ENCODE results near the gene MAPKAPK5. TPM values are rescaled to one million over a fixed set of nuclear protein-coding genes. Genes with fewer than 3 reads are reported as not detected.
A peak's percentile ranks its signal among the peaks of the same experiment; 100 is the strongest.
"Not testable (repeated sequence)": the region's sequence is repeated elsewhere in the genome, so short reads cannot be mapped to it uniquely, and the experiment has no call there.

MAPKAPK5 gene
- total RNA-seq, 6 donors from 2014 or later: 27.2 to 60.8 (median 42.3) TPM

DNA sequence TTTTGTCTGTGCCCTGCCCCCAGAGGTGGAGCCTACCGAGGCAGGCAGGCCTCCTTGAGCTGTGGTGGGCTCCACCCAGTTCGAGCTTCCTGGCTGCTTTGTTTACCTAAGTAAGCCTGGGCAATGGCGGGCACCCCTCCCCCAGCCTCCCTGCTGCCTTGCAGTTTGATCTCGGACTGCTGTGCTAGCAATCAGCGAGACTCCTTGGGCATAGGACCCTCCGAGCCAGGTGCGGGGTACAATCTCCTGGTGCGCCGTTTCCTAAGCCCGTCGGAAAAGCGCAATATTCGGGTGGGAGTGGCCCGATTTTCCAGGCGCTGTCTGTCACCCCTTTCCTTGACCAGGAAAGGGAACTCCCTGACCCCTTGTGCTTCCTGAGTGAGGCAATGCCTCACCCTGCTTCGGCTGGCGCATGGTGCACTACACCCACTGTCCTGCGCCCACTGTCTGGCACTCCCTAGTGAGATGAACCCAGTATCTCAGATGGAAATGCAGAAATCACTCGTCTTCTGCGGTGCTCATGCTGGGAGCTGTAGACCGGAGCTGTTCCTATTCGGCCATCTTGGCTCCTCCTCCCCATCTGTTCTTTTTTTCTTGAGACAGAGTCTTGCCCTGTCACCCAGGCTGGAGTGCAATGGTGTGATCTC, 7.2 kb upstream of the MAPKAPK5 start:
- not testable (repeated sequence) for ATAC-seq (ENCODE audit: low FRiP score in 2 of 2); H3K9me3 ChIP-seq; H3K27me3 ChIP-seq
- DNase-seq: peak; percentile 58 to 72
- H3K36me3 ChIP-seq: peaks cover 0 to 15% (median 7%) of the 10 kb centered on the region in 4 donors
- TF ChIP-seq EP300 (IDR thresholded peaks at IDR 0.05) (peak in 1 of 4 donors; percentile 39), POLR2AphosphoS5 (IDR thresholded peaks at IDR 0.05) (peak; percentile 51 to 63), POLR2A (IDR thresholded peaks at IDR 0.05) (peak in 1 of 4 donors; percentile 52)
- TF ChIP-seq, protein P1, sequence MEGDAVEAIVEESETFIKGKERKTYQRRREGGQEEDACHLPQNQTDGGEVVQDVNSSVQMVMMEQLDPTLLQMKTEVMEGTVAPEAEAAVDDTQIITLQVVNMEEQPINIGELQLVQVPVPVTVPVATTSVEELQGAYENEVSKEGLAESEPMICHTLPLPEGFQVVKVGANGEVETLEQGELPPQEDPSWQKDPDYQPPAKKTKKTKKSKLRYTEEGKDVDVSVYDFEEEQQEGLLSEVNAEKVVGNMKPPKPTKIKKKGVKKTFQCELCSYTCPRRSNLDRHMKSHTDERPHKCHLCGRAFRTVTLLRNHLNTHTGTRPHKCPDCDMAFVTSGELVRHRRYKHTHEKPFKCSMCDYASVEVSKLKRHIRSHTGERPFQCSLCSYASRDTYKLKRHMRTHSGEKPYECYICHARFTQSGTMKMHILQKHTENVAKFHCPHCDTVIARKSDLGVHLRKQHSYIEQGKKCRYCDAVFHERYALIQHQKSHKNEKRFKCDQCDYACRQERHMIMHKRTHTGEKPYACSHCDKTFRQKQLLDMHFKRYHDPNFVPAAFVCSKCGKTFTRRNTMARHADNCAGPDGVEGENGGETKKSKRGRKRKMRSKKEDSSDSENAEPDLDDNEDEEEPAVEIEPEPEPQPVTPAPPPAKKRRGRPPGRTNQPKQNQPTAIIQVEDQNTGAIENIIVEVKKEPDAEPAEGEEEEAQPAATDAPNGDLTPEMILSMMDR (IDR thresholded peaks at IDR 0.05): peak in 3 of 6 experiments; percentile 5 to 16 (median 9)
- H3K4me3 ChIP-seq: peak overlapping the region in 2 of 4 donors; percentile 34 to 35
- H3K4me1 ChIP-seq: peaks cover 6 to 16% (median 12%) of the 10 kb centered on the region in 4 donors
- H3K27ac ChIP-seq: peak overlapping the region; percentile 73 to 89 (median 82)
- WGBS, 2 donors: 41 to 62% methylated on average over 6 to 22 of the region's 22 CpGs

DNA sequence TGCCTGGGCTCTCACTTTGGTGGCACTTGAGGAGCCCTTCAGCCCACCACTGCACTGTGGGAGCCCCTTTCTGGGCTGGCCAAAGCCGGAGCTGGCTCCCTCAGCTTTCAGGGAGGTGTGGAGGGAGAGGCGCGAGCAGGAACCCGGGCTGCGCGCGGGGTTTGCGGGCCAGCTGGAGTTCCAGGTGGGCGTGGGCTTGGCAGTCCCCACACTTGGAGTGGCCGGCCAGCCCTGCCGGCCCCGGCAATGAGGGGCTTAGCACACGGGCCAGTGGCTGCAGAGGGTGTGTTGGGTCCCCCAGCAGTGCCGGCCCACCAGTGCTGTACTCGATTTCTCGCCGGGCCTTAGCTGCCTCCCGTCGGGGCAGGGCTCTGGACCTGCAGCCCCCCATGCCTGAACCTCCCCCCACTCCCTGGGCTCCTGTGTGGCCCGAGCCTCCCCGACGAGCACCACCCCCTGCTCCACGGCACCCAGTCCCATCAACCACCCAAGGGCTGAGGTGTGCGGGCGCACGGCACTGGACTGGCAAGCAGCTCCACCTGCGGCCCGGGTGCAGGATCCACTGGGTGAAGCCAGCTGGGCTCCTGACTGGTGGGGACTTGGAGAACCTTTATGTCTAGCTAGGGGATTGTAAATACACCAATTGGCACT, 6.4 kb upstream of the MAPKAPK5 start:
- not testable (repeated sequence) for H3K27me3 ChIP-seq; ATAC-seq (ENCODE audit: low FRiP score in 2 of 2); H3K9me3 ChIP-seq
- DNase-seq: peak in 1 of 2 donors; percentile 79
- Histone ChIP-seq H3K27ac (peak overlapping the region; percentile 73 to 89 (median 82)), H3K4me3 (peak overlapping the region in 2 of 4 donors; percentile 34 to 35), H3K36me3 (peaks cover 0 to 15% (median 7%) of the 10 kb centered on the region in 4 donors), H3K4me1 (peaks cover 12 to 24% (median 19%) of the 10 kb centered on the region in 4 donors)
- WGBS, 2 donors: 87 to 95% methylated on average over 10 to 14 of the region's 28 CpGs

DNA sequence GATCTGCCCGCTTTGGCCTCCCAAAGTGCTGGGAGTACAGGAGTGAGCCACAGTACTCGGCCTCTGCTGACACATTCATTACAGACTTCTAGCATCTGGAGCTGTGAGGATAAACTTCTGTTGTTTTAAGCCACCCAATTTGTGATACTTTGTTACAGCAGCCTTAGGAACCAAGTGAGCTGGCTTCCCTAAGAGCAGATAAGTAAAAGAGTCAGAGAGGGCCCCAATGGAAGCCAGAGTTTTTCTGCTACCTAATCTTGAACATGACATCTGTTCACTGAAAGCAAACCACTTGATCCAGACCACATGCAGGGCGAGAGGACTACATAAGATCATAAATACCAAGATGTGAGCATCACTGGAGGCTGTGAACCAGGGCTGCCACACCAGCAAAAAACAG, 3.7 kb upstream of the MAPKAPK5 start:
- TF ChIP-seq, protein P1 (IDR thresholded peaks at IDR 0.05): no peak
- TF ChIP-seq POLR2A (IDR thresholded peaks at IDR 0.05): no peak
- TF ChIP-seq POLR2AphosphoS5 (IDR thresholded peaks at IDR 0.05): no peak
- TF ChIP-seq EP300 (IDR thresholded peaks at IDR 0.05): no peak
- 93 to 94% methylated on average over 3 of the region's 3 CpGs for WGBS, 2 donors
- H3K4me3 ChIP-seq: no peak overlapping the region

DNA sequence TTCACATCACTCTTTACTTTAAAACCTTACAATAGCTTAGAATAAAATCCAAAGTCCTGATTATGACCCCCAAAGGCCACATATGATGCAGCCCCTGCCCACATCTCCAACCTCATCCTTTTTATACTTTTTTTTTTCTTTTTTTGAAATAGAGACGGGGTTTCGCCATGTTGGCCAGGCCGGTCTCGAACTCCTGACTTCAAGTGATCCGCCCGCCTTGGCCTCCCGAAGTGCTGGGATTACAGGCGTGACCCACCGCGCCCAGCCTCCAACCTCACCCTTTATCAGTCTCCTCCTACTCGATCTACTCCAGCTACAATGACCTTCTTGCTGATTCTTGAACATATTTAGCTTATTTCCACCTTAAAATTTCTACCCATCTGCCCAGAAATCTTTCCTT, 1.2 kb upstream of the MAPKAPK5 start:
- Histone ChIP-seq H3K27me3 (no peaks in the 10 kb centered on the region), H3K9me3 (no peaks in the 10 kb centered on the region), H3K27ac (peak overlapping the region; percentile 94 to 97 (median 96)), H3K4me3 (peak overlapping the region; percentile 79 to 99 (median 84)), H3K36me3 (peaks cover 0 to 15% (median 7%) of the 10 kb centered on the region in 4 donors), H3K4me1 (peaks cover 29 to 54% (median 37%) of the 10 kb centered on the region in 4 donors)
- WGBS, 2 donors: 29 to 30% methylated on average over 11 of the region's 11 CpGs
- DNase-seq: no peak
- ATAC-seq (ENCODE audit: low FRiP score in 2 of 2): no peak
- TF ChIP-seq POLR2A (IDR thresholded peaks at IDR 0.05) (no peak), EP300 (IDR thresholded peaks at IDR 0.05) (no peak), POLR2AphosphoS5 (IDR thresholded peaks at IDR 0.05) (no peak)

More for the DNA sequence above, 3.7 kb upstream of the MAPKAPK5 start:
- Histone ChIP-seq H3K27me3 (no peaks in the 10 kb centered on the region), H3K9me3 (no peaks in the 10 kb centered on the region), H3K27ac (peak overlapping the region in 1 of 4 donors; percentile 17), H3K36me3 (peaks cover 0 to 15% (median 7%) of the 10 kb centered on the region in 4 donors), H3K4me1 (peaks cover 21 to 37% (median 28%) of the 10 kb centered on the region in 4 donors)
- ATAC-seq (ENCODE audit: low FRiP score in 2 of 2) (no peak), DNase-seq (no peak)

DNA sequence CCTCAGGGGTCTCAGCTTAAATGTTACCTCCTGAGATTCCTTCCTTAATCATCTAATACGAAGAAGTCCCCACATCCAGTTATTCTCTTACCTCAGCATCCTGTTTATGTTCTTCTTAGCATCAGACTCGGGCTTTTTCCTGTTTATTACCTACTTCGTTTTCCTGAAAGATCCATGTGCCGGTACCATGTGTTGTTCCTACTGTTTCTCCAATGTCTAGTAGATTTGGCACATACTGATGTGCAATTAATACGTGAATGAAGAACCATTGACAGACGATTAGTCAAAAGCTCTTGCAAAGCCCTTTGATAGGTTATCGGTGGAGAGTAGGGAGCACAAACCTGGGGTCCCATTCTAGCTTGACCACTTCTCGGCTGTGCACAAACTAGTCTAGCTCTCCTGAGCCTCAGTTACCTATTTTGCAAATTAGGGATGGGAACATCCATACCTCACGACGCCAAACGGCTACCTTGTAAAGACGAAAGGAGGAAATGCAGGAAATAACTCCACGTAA, 735 bp upstream of the MAPKAPK5 start:
- peak overlapping the region; percentile 79 to 99 (median 84) for H3K4me3 ChIP-seq
- no peaks in the 10 kb centered on the region for H3K9me3 ChIP-seq
- ATAC-seq (ENCODE audit: low FRiP score in 2 of 2) (no peak), DNase-seq (no peak)
- no peaks in the 10 kb centered on the region for H3K27me3 ChIP-seq
- peaks cover 29 to 54% (median 36%) of the 10 kb centered on the region in 4 donors for H3K4me1 ChIP-seq
- peaks cover 0 to 15% (median 7%) of the 10 kb centered on the region in 4 donors for H3K36me3 ChIP-seq
- peak overlapping the region; percentile 94 to 97 (median 96) for H3K27ac ChIP-seq
- 0 to 1% methylated on average over 9 to 13 of the region's 13 CpGs for WGBS, 2 donors
- TF ChIP-seq, protein P1 (IDR thresholded peaks at IDR 0.05): no peak
- TF ChIP-seq EP300 (IDR thresholded peaks at IDR 0.05) (no peak), POLR2A (IDR thresholded peaks at IDR 0.05) (no peak), POLR2AphosphoS5 (IDR thresholded peaks at IDR 0.05) (no peak)
